OCI-LY1 (cell line): ENCODE measurements around the gene TSEN54.

Experiments used
- CTCF ChIP-seq: fragments of 200-600 bp; sonication (generic), shearing (Covaris generic); IDR thresholded peaks from 2 replicates; pipeline ENCODE4 v1.5.1; 2017; ENCODE audit warnings: mild to moderate bottlenecking, antibody characterized with exemption, low read length, moderate library complexity, mixed read lengths
- EZH2 ChIP-seq: fragments of 200-600 bp; sonication (generic), shearing (Covaris generic); IDR thresholded peaks from 2 replicates; pipeline ENCODE4 v1.8.0; 2017; ENCODE audit warnings: borderline replicate concordance, mixed run types, mild to moderate bottlenecking, antibody characterized with exemption, low read length, moderate library complexity, mixed read lengths

- no peak for TF ChIP-seq CTCF
- no peak for TF ChIP-seq EZH2
These were observed 41.7 kb downstream of the TSEN54 start for GRCh38 chr17:75557852-75558665.
